Right lobe of liver (tissue), 4 donors: ENCODE measurements around the gene PAK2.
"Not testable (repeated sequence)": the region's sequence is repeated elsewhere in the genome, so short reads cannot be mapped to it uniquely, and the experiment has no call there.

ENCODE experiments used
- CTCF ChIP-seq, 4 donors: fragments of 200-600 bp in 3 of 4; fragments of 450-650 bp in 1 of 4; IDR thresholded peaks; one replicate each; pipeline versions ENCODE4 v1.5.1 to v1.8.0; 2016 to 2022; ENCODE audit warnings: antibody characterized with exemption in 4 of 4, mild to moderate bottlenecking in 2 of 4
- POLR2A ChIP-seq: fragments of 450-650 bp; IDR thresholded peaks from one replicate; pipeline ENCODE4 v1.6.1; 2017; ENCODE audit warnings: antibody characterized with exemption, mild to moderate bottlenecking
- donor health status: DM: no; HTN: no; CAD: no.
- donor health status: DM: no; HTN: no; CAD: no.
- donor health status: DM: no; HTN: yes; CAD: no.

- not testable (repeated sequence) for TF ChIP-seq CTCF (IDR thresholded peaks at IDR 0.05); POLR2A
Observed at GRCh38 chr3:196848375-196848774, 108.7 kb downstream of the PAK2 start.
